GM19324 (cell line): ENCODE measurements around the gene MATR3.
A peak's percentile ranks its signal among the peaks of the same experiment; 100 is the strongest.
"Not testable (repeated sequence)": the region's sequence is repeated elsewhere in the genome, so short reads cannot be mapped to it uniquely, and the experiment has no call there.

Source experiments
- ATAC-seq: cut with Tn5 transposase; IDR thresholded peaks from one replicate; pipeline ENCODE4 v1.9.1; 2021; ENCODE audit warnings: mild to moderate bottlenecking, moderate library complexity; ENCODE audit not compliant: unreplicated experiment, low FRiP score

Gene MATR3

GRCh38 chr5:139341689-139342422 is 48.3 kb downstream of the MATR3 start, which contains the start of gene PAIP2:
PAIP2 (plus strand) TSS chr5:139341854; CDS start chr5:139363785, 21,931 bp downstream.
- ATAC-seq, result peak; percentile 88

GRCh38 chr5:139342423-139342723 is 48.8 kb downstream of the MATR3 start:
- ATAC-seq, result no peak

DNA sequence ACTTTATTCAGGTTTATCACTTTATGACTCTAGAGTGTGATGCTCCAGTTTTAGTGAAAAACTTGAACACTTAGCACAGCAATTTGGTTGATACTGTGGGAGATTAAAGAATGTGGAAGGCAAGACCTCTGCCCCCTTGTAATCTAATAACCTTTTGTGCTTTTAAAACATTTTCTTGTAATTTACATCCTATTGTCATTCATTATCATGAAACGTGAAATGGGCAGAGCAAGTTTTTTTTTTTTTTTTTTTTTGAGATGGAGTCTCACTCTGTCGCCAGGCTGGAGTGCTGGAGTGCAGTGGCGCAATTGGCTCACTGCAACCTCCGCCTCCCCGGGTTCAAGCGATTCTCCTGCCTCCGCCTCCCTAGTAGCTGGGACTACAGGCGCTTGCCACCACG is 49.9 kb downstream of the MATR3 start:
- ATAC-seq, result no peak

GRCh38 chr5:139344177-139344576 is 50.6 kb downstream of the MATR3 start:
- no peak for ATAC-seq

DNA sequence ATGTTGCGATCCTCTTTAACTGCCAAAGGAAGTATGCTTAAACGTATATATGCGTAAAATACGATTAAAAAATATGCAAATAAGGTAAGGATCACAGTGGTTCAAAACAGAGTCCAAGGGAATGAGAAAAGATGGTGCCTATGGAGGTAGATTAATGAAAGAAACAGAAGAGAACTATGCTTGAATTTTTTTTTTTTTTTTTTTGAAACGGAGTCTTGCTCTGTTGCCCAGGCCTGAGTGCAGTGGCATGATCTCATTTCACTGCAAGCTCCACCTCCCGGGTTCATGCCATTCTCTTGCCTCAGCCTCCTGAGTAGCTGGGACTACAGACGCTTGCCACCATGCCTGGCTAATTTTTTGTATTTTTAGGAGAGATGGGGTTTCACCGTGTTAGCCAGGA is 51.9 kb downstream of the MATR3 start:
- not testable (repeated sequence) for ATAC-seq

DNA sequence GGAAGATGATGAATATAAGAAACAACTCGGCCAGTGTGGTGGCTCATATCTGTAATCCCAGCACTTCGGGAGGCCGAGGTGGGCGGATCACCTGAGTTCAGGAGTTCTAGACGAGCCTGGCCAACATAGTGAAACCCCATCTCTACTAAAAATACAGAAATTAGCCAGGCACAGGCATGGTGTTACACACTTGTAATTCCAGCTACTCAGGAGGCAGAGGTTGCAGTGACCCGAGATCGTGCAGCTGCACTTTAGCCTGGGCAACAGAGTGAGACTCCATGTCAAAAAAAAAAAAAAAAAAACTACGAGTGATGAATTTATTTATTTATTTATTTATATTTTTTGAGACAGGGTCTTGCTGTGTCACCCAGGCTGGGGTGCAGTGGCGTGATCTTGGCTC is 54.3 kb downstream of the MATR3 start:
- not testable (repeated sequence) for ATAC-seq

DNA sequence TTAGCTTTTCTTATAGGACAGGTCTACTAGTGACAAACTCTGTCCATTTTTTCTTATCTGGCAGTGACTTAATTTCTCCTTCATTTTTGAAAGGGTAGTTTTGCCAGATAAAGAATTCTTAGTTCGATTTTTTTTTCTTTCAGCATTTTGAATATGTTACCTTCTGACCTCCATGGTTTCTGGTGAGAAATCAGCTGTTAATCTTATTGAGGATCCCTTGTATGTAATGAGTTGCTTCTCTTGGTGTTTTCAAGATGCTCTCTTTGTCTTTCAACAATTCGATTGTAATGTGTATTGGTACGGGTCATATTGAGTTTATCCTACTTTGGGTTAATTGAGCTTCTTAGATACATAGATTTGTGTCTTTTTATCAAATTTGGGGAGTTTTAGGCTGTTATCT is 60.6 kb downstream of the MATR3 start:
- no peak for ATAC-seq

DNA sequence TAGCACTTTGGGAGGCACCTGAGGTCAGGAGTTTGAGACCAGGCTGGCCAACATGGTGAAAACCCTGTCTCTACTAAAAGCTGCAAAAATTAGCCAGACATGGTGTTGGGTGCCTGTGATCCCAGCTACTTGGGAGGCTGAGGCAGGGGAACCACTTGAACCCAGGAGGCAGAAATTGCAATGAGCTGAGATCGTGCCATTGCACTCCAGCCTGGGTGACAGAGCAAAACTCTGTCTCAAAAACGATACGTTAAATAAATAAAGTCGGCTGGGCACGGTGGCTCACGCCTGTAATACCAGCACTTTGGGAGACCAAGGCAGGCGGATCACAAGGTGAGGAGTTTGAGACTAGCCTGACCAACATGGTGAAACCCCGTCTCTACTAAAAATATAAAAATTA is 62.4 kb downstream of the MATR3 start:
- not testable (repeated sequence) for ATAC-seq

DNA sequence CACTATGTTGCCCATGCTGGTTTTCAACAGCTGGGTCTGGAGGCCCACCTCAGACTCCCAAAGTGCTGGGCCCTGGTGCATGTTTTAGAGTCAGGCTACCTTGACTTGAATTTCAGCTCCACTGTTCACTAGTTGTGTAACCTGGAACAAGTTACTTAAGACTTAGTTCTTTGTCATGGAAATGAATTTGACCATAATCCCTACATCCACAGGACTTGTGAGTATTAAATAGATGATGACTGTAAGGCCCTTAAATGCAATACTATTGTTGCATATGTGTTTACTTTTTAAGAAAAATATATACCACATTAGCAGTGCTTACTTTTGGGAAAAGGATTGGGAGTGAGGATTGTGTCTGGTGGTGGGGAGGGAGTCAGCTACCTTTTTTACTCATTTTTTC is 64.5 kb downstream of the MATR3 start:
- ATAC-seq, result no peak

DNA sequence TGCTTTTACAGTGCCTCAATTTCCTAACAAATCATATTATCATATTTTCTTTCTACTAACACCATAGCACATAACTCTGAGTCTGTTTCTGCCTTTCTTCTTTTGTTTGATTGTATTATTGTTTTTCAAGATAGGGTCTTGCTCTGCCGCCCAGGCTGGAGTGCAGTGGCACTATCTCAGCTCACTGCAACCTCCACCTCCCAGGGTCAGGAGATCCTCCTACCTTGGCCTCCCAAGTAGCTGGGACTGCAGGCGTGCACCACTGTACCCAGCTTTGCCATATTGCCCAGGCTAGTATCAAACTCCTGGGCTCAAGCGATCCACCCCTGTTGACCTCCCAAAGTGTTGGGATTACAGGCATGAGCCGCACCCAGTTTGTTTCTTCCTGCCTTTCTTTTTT is 66.8 kb downstream of the MATR3 start:
- ATAC-seq, result no peak

GRCh38 chr5:139361835-139362429 is 68.4 kb downstream of the MATR3 start:
- ATAC-seq, result no peak

- ATAC-seq, result no peak
Measured at GRCh38 chr5:139363937-139364336, 70.4 kb downstream of the MATR3 start.

GRCh38 chr5:139364466-139364865 is 70.9 kb downstream of the MATR3 start:
- no peak for ATAC-seq

- ATAC-seq, result no peak
Measured at GRCh38 chr5:139368613-139369012, 75.1 kb downstream of the MATR3 start.

DNA sequence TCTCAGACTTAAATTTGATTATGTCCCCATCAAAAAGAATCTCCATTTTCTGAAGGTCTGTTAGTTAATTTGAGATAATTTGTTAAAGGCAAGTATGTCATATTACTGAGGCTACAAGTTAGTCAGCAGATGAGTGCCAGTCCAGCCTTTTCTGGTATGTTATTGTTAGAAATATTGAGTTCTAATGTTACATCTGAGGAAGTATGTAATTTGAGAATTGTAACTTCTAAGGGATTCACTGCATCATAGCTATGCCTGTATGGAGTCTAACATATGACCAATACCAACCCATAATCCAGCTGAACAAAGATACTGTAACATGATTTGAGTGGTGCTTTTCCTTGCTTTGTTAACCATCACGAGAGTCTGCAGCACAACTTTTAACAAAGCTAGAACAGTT is 75.6 kb downstream of the MATR3 start:
- ATAC-seq, result no peak

DNA sequence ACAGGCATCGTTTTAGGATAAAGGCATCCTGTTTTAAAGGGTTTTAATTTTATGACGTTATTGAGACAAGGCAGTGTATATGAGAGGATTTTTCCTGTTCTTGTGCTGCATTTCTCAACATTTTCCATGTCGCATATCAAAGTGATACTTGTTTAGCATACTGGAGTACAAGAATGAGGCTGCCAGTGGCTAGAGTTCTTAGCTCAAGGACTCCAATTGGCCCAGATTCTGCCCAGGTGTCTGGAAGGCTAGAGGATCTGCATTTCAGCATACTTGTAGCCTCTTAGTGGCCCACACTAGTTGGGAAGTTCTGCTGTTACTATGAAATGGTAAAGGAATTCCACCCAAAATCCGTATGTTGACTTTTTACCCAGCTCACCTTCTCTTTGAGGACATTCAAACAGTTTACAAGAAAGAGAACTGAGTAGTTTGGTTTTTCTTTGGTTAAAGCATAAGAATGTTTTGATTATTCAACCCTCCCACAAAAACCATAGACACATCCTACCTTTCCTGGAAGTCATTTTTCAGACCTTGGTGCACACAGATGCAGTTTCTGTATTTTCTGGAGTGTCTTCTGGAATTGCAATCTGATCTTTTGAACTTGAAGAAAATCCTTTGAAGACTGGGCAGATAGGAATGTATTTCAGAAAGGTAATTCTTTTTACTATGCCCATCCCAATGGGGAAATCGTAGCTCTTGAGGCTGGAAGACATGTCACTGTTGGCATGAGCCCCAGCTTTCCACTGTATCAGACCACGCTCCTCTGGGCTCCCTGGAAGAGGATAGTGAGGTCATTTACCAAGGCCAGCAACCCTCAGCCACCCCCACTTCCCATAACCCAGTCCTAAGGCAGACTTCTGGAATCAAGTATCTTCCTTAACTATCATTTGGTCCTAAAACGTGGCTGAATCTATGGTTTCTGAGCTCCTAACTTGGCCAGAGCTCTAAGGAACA is 78.2 kb downstream of the MATR3 start:
- ATAC-seq, result no peak

- no peak for ATAC-seq
Measured at GRCh38 chr5:139374909-139375308, 81.4 kb downstream of the MATR3 start.

- no peak for ATAC-seq
Measured at GRCh38 chr5:139376364-139376763, 82.8 kb downstream of the MATR3 start.

- ATAC-seq, result no peak
Measured at GRCh38 chr5:139377226-139377625, 83.7 kb downstream of the MATR3 start.

- ATAC-seq, result no peak
Measured at GRCh38 chr5:139378101-139378825, 84.7 kb downstream of the MATR3 start.

GRCh38 chr5:139378941-139379361 is 85.4 kb downstream of the MATR3 start:
- no peak for ATAC-seq
